GM18907 (cell line): ENCODE data around the gene NELFE.
A peak's percentile ranks its signal among the peaks of the same experiment; 100 is the strongest.
"Not testable (repeated sequence)": the region's sequence is repeated elsewhere in the genome, so short reads cannot be mapped to it uniquely, and the experiment has no call there.

Source experiments
- ATAC-seq: cut with Tn5 transposase; IDR thresholded peaks from one replicate; pipeline ENCODE4 v1.9.1; 2021; ENCODE audit warnings: mild to moderate bottlenecking, moderate library complexity; ENCODE audit not compliant: unreplicated experiment

Gene NELFE

DNA sequence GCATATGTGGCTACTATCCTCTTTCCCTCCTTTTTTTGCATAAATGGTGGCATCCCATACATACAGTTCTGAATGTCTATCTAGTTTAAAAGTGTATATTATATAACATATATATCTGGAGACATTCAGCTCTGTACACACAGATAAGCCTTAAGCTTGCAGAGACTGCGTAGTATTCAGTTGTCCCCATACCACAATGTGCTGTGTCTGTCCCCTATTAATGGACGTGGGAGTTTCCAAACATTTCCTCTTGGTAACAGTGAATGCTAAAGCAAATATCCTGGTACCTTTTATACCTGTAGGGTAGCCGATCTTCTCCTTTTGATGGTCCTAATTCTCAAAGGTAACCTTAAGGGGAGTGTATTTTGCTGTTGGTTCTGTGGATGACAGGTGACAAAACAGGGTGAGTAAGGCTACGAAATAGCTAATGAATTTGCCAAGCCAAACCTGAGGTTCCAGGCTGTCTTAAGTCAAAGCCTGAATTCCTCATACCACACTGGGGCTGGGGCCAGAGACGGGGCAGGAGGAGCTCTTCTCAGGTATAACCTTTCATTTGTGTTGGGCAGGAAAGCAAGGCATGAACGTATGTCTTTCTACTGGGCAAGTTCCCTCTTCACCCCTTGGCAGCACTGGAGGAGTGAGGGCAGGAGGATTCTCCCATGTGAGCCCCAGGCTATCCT lies 39.0 kb downstream of the NELFE start:
- no peak for ATAC-seq

DNA sequence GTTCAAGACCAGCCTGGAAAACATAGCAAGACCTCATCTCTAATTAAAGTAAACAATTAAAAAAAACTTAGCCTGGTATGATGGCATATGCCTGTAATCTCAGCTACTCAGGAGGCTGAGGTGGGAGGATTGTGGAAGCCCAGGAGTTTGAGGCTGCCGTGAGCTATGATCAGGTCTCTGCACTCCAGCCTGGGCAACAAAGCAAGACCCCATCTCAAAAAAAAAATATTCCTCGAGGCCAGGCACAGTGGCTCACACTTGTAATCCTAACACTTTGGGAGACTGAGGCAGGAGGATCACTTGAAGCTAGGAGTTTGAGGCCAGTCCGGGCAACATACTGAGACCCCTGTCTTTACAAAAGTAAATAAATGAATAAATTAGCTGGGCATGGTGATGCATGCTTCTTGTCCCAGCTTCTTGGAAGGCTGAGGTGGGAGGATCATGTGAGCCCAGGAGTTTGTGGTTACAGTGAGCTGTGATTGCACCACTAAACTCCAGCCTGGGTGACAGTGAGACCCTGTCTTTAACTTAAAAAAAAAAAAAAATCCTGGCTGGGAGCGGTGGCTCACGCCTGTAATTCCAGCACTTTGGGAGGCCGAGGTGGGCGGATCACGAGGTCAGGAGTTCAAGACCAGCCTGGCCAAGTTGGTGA lies 40.6 kb downstream of the NELFE start:
- ATAC-seq, result no peak

DNA sequence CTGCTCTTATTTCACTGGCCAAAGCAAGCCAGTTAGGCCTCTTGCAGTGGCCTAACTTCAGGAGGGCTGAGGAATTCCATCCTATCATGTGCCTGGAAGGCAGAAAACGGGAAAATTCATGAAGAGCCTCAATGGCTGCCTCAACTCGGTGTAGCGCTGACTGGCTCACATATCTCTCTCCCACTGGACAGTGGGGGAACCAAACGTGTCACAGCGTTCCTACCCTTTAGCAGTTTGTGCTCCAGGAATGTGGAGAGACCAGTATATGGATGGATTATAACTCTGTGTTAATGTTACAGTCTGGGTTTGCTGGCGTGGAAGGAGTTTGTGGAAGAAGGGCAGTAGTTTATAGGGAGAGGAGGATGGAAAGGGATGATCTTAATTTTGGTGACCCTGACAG lies 43.0 kb downstream of the NELFE start:
- ATAC-seq, result no peak

DNA sequence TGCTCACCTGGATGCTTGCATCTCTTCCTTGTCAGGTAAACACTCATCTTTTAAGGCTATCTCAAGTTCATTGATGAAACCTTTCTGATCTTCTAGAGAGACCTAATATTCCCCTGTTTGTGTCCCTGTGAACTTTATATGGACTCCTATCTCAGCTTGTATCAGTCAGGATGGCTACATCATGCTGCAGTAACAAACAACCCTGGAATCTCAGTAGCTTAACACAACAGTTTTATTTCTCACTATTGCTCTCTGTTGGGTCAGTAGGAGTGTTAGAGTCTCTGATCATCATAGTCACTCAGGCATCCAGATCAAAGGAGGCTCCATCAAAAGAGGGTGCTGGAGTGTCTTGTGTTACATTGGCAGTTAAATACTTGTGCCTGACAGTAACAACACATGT lies 43.4 kb downstream of the NELFE start:
- ATAC-seq, result no peak

DNA sequence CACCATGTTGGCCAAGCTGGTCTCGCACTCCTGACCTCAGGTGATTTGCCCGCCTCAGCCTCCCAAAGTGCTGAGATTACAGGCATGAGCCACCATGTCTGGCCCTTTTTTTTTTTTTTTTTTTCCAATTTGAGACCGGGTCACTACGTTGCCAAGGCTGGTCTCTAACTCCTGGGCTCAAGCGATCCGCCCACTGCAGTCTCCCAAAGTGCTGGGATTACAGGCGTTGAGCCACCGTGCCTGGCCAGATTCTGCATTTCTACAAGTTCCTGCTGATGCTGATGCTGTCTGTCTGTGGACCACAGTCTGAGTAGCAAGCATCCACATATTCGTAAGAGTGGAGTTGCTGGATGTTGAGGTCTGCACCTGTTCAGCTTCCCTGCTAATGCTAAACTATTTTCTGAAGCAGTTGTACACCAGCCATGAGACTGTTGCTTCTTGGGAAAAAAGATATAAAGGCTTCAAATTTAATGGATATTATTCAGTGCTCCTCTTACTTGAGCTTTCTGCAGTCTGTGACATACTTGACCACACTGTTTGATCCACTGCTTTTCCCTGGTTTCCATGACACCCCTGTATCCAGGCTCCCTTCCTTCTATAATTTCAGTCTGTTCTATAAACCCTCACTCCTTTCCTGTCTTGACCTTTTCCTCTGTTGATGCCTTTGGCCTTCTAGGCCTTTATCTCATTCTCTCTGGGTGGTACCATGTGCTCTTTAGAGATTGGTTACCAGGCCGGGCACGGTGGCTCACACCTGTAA lies 46.8 kb downstream of the NELFE start:
- no peak for ATAC-seq

DNA sequence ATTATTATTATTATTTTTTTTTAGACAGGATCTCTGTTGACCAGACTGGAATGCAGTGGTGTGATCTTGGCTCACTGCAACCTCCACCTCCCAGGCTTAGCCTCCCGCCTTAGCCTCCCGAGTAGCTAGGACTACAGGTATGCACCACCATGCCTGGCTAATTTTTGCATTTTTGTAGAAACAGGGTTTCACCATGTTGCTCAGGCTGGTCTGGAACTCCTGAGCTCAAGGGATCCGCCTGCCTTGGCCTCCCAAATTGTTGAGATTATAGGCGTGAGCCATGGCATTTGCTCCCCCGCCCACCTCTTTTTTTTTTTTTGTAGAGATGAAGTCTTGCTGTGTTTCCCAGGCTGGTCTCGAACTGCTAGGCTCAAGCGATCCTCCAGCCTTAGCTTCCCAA lies 49.5 kb downstream of the NELFE start:
- ATAC-seq, result not testable (repeated sequence)

DNA sequence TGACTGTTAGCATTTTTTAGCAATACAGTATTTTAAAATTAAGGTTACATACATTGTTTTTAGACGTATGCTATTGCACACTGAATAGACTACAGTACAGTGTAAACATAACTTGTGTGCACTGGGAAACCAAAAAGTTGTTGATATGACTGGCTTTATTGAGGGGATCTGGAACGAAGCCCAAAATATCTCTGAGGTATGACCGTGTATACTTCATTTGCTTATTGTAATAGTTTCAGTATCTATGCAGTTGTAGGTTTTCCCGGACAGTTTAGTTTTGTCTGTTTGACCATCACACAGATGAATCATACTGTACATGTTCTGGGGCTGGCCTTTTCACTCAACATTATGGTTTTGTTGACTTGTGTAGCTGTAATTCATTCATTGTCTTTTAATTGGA lies 50.0 kb downstream of the NELFE start:
- ATAC-seq, result peak; percentile 63

DNA sequence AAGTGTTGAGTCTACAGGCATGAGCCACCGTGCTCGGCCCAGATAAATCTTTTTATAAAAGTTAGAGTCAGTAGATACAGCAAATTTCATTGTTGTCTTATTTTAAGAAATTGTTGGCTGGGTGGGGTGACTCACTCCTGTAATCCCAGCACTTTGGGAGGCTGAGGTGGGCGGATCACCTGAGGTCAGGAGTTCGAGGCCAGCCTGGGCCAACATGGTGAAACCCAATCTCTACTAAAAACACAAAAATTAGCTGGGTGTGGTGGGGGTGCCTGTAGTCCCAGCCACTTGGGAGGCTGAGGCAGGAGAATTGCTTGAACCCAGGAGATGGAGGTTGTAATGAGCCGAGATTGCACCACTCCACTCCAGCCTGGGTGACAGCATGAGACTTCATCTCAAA lies 50.5 kb downstream of the NELFE start:
- ATAC-seq, result not testable (repeated sequence)

DNA sequence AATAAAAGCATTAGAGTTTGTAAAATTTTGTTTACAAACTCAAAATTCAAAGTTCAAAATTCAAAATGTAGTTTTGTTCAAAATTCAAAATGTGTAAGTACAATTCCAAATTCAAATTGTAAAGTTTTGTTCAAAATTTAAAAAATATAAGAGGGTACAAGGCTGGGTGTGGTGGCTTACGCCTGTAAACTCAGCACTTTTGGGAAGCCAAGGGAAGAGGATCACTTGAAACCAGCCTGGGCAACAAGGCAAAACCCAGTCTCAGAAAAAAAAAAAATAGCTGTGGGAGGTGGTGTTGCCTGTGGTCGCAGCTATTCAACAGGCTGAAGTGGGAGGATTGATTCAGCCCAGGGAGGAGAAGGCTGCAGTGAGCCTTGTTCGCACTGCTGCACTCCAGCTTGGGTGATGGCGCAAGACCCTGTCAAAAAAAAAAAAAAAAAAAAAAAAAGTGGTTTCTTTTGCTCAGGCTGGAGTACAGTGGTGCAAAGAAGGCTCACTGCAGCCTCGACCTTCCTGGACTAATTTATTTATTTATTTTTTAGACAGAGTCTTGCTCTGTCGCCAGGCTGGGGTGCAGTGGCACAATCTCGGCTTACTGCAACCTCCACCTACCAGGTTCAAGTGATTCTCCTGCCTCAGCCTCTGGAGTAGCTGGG lies 51.5 kb downstream of the NELFE start:
- ATAC-seq, result no peak

DNA sequence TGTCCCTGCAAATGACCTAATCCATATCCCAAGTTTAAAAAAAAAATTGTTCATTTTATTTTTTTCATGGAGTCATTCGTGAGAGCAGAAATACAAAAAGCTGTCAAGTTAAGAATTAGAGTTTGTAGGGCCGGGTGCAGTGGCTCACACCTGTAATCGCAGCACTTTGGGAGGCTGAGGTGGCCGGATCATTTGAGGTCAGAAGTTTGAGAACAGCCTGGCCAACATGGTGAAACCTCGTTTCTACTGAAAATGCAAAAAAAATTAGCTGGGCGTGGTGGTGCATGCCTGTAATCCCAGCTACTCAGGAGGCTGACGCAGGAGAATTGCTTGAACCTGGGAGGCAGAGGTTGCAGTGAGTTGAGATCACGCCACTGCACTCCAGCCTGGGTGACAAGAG lies 52.0 kb downstream of the NELFE start:
- not testable (repeated sequence) for ATAC-seq

DNA sequence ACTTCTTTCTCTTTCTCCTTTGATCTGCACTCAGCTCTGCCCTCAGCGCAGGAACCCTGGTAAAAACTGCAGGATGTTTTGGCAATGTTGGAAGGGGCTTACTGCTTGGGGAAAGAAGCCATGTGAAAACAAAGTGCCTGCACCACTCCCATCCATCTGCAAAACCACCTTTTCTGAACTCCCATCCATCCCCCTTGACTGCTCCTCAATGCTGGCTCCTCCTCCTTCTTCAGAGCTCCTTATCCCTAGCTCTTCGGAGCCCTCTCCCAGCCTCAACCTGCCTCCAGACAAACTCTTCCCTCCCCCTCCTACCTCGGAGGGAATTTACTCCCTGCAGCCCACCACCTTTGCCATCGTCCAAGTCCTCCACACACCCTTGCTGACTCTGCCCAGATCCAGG lies 52.6 kb downstream of the NELFE start:
- ATAC-seq, result no peak

DNA sequence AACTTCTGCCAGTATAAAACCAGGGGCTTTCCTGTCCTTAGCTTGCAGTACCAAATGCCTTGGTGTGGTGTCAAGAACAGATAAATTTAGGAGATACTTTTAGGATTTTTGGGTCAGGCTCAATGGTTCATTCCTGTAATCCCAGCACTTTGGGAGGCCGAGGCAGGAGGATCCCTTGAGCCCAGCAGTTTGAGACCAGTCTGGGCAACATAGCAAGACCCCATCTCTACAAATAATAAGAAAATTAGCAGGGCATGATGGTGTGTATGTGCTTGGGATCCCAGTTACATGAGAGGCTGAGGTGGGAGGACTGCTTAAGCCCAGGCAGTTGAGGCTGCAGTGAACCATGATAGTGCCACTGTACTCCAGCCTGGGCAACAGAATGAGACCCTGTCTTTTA lies 53.7 kb downstream of the NELFE start:
- no peak for ATAC-seq

DNA sequence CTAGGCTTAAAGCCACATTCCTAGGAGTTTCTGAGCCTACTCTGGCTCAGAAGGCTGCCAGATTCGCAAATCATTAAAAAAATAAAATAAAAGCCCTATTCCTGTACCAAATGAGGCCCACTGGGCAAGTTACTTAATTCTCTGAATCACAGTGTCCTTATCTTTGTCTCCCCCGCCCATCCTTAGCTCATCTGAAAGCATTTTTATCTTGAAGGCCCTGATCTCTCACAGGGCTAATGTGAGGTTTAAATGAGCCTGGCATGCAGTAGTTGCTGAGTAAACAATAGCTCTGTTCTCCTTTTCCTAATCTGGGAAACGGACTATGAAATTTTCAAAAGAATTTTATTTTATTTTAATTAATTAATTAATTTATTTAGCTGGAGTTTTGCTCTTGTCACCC lies 54.8 kb downstream of the NELFE start:
- no peak for ATAC-seq
